Smooth muscle cell (in vitro differentiated cells): Measurements from ENCODE around the gene PPP1R15B. TPM values are rescaled to one million over a fixed set of nuclear protein-coding genes. Genes with fewer than 3 reads are reported as not detected.

Experiments
- DNase-seq: peaks from one replicate; lab custom pipeline; 2025; ENCODE audit not compliant: unreplicated experiment; lab: John Stamatoyannopoulos, UW
- H2AFZ ChIP-seq: fragments of 200-600 bp; sonication (generic); 2 replicates; pipeline ENCODE4 v1.6.0; 2016; ENCODE audit warnings: antibody characterized with exemption, low read depth, mild to moderate bottlenecking
- H3F3A ChIP-seq: fragments of 200-600 bp; sonication (generic); 2 replicates; pipeline ENCODE4 v1.6.0; 2017; ENCODE audit warnings: antibody characterized with exemption, low read depth
- H3K27ac ChIP-seq: fragments of 200-600 bp; sonication (generic); 2 replicates; pipeline ENCODE4 v1.5.1; 2016; ENCODE audit warnings: low read depth, mild to moderate bottlenecking
- H3K27me3 ChIP-seq: fragments of 200-600 bp; sonication (generic); 2 replicates; pipeline ENCODE4 v1.6.1; 2016; ENCODE audit warnings: low read depth, mild to moderate bottlenecking
- H3K36me3 ChIP-seq: fragments of 200-600 bp; sonication (generic); 2 replicates; pipeline ENCODE4 v1.5.1; 2016; ENCODE audit warnings: low read depth
- H3K4me1 ChIP-seq: fragments of 200-600 bp; sonication (generic); 2 replicates; pipeline ENCODE4 v1.5.1; 2016; ENCODE audit warnings: low read depth
- H3K4me2 ChIP-seq: fragments of 200-600 bp; sonication (generic); 2 replicates; pipeline ENCODE4 v1.6.0; 2016; ENCODE audit warnings: mild to moderate bottlenecking
- H3K4me3 ChIP-seq: fragments of 200-600 bp; sonication (generic); 2 replicates; pipeline ENCODE4 v1.5.1; 2016; ENCODE audit warnings: mild to moderate bottlenecking
- H3K79me2 ChIP-seq: fragments of 200-600 bp; sonication (generic); 2 replicates; pipeline ENCODE4 v1.6.0; 2016; ENCODE audit warnings: low read depth, mild to moderate bottlenecking
- H3K9ac ChIP-seq: fragments of 200-600 bp; sonication (generic); 2 replicates; pipeline ENCODE4 v1.6.0; 2016; ENCODE audit warnings: low read depth
- H3K9me3 ChIP-seq: fragments of 200-600 bp; sonication (generic); replicated peaks from 2 replicates; pipeline ENCODE4 v1.5.1; 2016; ENCODE audit warnings: low read depth
- H4K20me1 ChIP-seq: fragments of 200-600 bp; sonication (generic); 2 replicates; pipeline ENCODE4 v1.6.0; 2016; ENCODE audit warnings: low read depth
- WGBS: methylation state at CpG from one replicate; pipeline ENCODE4 v1.1.7; 2016; ENCODE audit warnings: low lambda C conversion rate; 5-methylcytosine and 5-hydroxymethylcytosine counted together
- polyA plus RNA-seq: library from polyadenylated mRNA; unstranded; fragments of >200 nt; fragmentation: Nextera tagmentation; extraction: Ambion mirVana; gene quantifications from 2 replicates; pipeline ENCODE4 v1.2.1, GENCODE V29; 2016
- total RNA-seq: library from RNA; depleted of rRNA; stranded (reverse); fragments of >200 nt; gene quantifications from 2 replicates; pipeline ENCODE4 v1.2.3, GENCODE V29; 2014
- TF ChIP-seq, protein P1 (sequence below): fragments of 200-600 bp; sonication (generic); IDR thresholded peaks from 2 replicates; pipeline ENCODE4 v1.5.1; 2017; ENCODE audit warnings: borderline replicate concordance, mild to moderate bottlenecking, antibody characterized with exemption; ENCODE audit not compliant: insufficient read depth, poor library complexity, severe bottlenecking

Gene PPP1R15B
- 68.1 and 74.8 TPM in 2 replicates for total RNA-seq
- polyA plus RNA-seq = 24.1 and 25.0 TPM in 2 replicates

DNA sequence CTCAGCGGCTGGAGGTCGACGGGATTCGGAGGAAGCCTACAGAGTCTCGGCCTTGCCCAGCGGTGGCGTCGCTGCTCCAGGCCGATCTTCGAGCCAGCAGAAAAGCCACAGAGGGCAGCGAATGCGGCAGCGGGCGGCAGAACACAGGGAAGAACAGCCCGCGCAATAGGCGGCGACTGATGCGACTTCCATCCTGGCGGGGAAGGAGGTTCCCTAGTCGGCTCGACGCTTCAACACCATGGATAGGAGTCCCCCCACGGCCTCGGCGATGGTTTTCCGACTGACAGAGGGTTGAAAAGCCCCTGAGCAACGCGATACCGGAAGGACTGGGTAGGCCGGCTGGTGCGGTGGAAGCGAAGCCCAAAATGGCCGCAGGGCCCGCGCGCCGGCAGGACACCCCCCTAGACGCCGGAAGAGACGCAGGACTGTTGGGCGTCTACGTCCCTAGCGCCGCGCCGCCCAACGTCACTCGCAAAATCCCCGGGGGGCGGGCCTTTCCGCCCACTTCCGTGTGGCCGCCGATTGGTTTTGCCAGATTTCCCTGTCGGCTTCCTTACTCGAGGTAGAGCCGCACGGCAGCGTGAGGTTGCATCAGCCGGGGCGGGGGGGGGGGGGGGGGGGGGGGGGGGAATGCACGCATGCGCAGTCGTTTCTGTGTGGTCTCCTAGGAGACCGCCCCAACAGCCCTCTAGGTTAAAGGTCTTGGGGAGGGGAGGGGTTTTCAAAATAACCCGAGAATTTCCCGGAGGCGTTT is at the start of gene PPP1R15B:
PPP1R15B (minus strand) TSS at position 367 of the 754 bp plus-strand sequence. CDS start 406 bp downstream, outside the sequence.
- under 1% methylated on average over 68 of the region's 69 CpGs for WGBS
- H4K20me1 ChIP-seq = peaks cover 47% of the 10 kb centered on the region
- H3K4me2 ChIP-seq = peak within 1 kb of the TSS; percentile 93
- DNase-seq = peak; percentile 97
- peaks cover 49% of the 10 kb centered on the region for H3K79me2 ChIP-seq
- H3K9me3 ChIP-seq = no peaks in the 10 kb centered on the region
- H2AFZ ChIP-seq = peak within 1 kb of the TSS; percentile 61
- peaks cover 6% of the 10 kb centered on the region for H3K4me1 ChIP-seq
- H3K36me3 ChIP-seq = no peaks in the 10 kb centered on the region
- TF ChIP-seq, protein P1, sequence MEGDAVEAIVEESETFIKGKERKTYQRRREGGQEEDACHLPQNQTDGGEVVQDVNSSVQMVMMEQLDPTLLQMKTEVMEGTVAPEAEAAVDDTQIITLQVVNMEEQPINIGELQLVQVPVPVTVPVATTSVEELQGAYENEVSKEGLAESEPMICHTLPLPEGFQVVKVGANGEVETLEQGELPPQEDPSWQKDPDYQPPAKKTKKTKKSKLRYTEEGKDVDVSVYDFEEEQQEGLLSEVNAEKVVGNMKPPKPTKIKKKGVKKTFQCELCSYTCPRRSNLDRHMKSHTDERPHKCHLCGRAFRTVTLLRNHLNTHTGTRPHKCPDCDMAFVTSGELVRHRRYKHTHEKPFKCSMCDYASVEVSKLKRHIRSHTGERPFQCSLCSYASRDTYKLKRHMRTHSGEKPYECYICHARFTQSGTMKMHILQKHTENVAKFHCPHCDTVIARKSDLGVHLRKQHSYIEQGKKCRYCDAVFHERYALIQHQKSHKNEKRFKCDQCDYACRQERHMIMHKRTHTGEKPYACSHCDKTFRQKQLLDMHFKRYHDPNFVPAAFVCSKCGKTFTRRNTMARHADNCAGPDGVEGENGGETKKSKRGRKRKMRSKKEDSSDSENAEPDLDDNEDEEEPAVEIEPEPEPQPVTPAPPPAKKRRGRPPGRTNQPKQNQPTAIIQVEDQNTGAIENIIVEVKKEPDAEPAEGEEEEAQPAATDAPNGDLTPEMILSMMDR = no peak
- H3K9ac ChIP-seq = peak within 1 kb of the TSS; percentile 100
- H3K27ac ChIP-seq = peak within 1 kb of the TSS; percentile 100
- H3K4me3 ChIP-seq = peak within 1 kb of the TSS; percentile 91
- H3F3A ChIP-seq = peaks cover 8% of the 10 kb centered on the region
- no peaks in the 10 kb centered on the region for H3K27me3 ChIP-seq

DNA sequence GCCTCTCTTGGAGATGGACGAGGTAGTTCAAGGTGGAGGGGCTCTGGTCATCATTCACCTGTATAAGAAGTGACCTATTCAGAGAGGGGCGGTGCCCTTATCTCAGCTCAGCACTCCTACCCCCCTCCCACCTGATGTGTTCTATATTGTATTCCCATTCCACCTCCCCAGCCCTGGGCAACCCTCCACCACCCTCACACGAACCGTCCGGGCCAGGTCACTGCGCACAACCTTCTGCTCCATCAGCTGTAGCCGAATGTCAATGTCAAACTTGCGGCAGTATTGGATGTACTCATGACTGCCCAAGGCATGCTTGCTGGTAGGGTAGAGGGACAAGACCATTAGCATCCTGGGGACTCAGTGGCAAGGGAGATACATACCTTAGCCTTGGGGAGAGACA is 48.7 kb upstream of the PPP1R15B start:
- Histone ChIP-seq H3K27ac (no peak overlapping the region), H2AFZ (no peak overlapping the region), H3K4me2 (no peak overlapping the region), H3F3A (no peaks in the 10 kb centered on the region), H3K4me3 (no peak overlapping the region), H3K4me1 (peaks cover 15% of the 10 kb centered on the region), H4K20me1 (no peaks in the 10 kb centered on the region), H3K27me3 (no peaks in the 10 kb centered on the region), H3K79me2 (no peaks in the 10 kb centered on the region), H3K36me3 (no peaks in the 10 kb centered on the region), H3K9me3 (no peaks in the 10 kb centered on the region), H3K9ac (no peak overlapping the region)
- 96% methylated on average over 8 of the region's 8 CpGs for WGBS
- DNase-seq = no peak
- TF ChIP-seq, protein P1 = no peak

DNA sequence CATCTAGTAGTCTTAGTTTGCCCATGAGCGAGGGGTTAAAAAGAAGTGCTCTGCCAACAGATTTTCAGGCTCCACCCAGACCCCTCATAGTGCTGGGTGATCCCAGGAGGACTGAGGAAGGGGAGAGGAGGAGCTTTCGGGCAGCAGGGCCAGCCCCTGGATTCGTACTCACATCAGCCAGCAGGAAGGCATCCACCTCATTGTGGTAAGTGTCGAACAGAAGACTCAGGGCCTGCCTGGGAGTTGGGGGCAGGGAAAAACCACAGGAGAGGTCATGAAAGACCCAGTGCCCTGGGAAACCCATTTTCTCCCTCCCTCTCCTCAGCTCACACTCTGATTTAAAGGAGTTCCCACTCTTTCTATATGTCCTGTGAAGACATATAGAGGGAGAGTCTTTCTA is 48.1 kb upstream of the PPP1R15B start:
- DNase-seq = no peak
- Histone ChIP-seq H3K4me3 (no peak overlapping the region), H3K27ac (no peak overlapping the region), H3K9me3 (no peaks in the 10 kb centered on the region), H3K79me2 (no peaks in the 10 kb centered on the region), H2AFZ (no peak overlapping the region), H3K9ac (no peak overlapping the region), H3K36me3 (no peaks in the 10 kb centered on the region), H3K4me1 (peaks cover 18% of the 10 kb centered on the region), H3F3A (no peaks in the 10 kb centered on the region), H3K27me3 (no peaks in the 10 kb centered on the region), H4K20me1 (no peaks in the 10 kb centered on the region), H3K4me2 (no peak overlapping the region)
- WGBS = 97% methylated on average over 4 of the region's 4 CpGs
- TF ChIP-seq, protein P1 = no peak

DNA sequence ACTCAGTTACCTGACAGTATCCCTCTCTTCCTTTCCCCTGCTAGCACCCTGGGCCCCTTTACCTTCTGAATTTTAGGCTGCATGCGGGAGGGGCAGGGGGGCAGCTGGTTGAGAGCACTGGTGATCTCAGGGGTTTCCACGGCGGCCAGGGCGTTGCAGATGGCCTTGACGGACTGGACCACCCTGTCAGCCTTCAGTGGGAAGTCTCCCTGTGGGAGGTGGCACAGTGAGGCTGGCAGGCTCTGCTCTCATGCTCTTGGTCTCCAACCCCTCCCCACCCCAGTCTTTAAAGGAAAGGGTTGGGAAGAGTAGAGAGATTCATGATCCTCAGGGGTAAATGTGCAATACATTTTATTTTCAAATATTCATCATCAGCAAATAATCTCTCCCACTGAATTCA is 46.0 kb upstream of the PPP1R15B start:
- no peak overlapping the region for H2AFZ ChIP-seq
- peaks cover 21% of the 10 kb centered on the region for H3K4me1 ChIP-seq
- H3F3A ChIP-seq = no peaks in the 10 kb centered on the region
- no peak for DNase-seq
- no peaks in the 10 kb centered on the region for H3K36me3 ChIP-seq
- H3K4me3 ChIP-seq = no peak overlapping the region
- H3K9me3 ChIP-seq = no peaks in the 10 kb centered on the region
- no peaks in the 10 kb centered on the region for H3K79me2 ChIP-seq
- H3K9ac ChIP-seq = no peak overlapping the region
- H3K27me3 ChIP-seq = no peaks in the 10 kb centered on the region
- no peak overlapping the region for H3K4me2 ChIP-seq
- no peaks in the 10 kb centered on the region for H4K20me1 ChIP-seq
- TF ChIP-seq, protein P1 = no peak
- H3K27ac ChIP-seq = no peak overlapping the region
- WGBS = 90% methylated on average over 5 of the region's 5 CpGs
